Measurements from ENCODE around the gene ZWILCH.
A peak's percentile ranks its signal among the peaks of the same experiment; 100 is the strongest.

Gene ZWILCH

DNA sequence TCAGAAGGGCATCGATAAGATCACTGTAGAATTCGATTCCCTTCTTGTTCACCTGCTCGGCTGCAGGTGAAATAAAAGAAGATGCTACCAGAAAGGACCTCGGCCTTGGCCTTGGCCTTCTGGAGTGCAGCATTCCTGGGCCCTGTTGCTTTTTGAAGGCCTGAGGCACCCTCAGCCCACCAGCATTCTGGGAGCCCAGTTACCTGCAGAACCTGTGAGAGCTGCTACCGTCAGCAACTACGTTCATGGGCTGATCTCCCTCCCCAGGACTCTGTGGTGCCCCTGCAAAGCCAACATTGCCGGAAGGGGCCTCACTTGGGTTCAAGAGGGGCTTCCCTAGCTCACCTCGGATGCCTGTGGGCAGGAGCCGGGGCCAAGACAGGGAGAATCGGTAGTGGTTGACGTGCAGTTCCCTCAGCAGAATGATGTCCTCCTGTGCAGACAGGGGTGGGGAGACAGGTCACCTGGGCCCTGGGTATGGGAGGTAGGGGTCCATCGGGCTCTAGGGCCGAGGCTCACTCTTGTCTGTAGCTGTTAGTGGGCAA is 58.5 kb downstream of the ZWILCH start:
- FAIRE-seq (no peak), DNase-seq (ENCODE audit: insufficient read length) (no peak)
- no peak for TF ChIP-seq POLR2AphosphoS5 (IDR thresholded peaks at IDR 0.05; ENCODE audit: low read depth, low read length)
- no peak for TF ChIP-seq POLR2A (IDR thresholded peaks at IDR 0.05; ENCODE audit: low read depth, low read length)
- TF ChIP-seq TAF1 (IDR thresholded peaks at IDR 0.05; ENCODE audit: borderline replicate concordance, low read depth, low read length): no peak

DNA sequence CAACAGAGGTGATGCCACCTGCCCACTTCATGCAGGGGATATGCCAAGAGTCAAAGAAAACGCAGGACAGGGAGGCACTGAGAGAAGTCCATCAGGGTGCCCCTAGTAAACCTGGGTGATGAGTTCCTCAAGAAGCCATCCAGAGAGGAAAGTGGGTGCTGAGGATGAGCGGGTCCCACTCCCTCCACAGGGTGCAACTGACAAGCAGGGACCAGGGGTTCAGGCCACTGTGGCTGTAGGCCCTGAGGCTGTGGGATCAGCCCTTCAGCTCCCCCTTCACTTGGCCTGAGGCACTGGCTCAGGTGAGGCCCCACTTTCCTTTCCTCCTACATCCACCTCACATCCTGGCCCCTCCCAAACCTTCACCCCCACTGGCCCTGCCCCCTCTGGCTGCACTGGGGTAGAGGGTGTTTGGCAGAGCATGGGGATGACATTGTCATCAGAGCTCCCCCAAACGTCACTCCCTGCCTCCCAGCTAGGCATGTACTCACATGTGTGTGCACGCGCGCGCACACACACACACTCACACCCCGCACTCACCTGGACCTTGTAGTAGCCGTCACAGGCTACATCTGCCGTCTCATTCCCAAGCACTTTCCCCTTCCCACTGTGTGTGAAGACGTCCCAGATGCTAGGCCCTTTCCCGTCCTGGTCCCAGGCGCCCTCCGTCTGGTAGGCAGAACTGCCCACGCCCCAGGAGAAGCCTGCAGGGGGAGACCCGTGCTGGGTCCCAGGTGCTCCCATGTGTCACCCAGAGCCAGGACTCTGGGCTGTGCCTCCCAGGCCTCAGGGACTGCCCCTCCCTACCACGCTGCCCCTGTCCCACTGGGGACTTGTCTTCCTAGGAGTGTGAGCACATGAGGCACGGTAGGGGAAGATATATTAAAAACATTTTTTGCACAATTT is 59.3 kb downstream of the ZWILCH start:
- TF ChIP-seq POLR2A (IDR thresholded peaks at IDR 0.05; ENCODE audit: low read depth, low read length) (no peak), TAF1 (IDR thresholded peaks at IDR 0.05; ENCODE audit: borderline replicate concordance, low read depth, low read length) (no peak), POLR2AphosphoS5 (IDR thresholded peaks at IDR 0.05; ENCODE audit: low read depth, low read length) (no peak)
- FAIRE-seq (no peak), DNase-seq (ENCODE audit: insufficient read length) (no peak)

DNA sequence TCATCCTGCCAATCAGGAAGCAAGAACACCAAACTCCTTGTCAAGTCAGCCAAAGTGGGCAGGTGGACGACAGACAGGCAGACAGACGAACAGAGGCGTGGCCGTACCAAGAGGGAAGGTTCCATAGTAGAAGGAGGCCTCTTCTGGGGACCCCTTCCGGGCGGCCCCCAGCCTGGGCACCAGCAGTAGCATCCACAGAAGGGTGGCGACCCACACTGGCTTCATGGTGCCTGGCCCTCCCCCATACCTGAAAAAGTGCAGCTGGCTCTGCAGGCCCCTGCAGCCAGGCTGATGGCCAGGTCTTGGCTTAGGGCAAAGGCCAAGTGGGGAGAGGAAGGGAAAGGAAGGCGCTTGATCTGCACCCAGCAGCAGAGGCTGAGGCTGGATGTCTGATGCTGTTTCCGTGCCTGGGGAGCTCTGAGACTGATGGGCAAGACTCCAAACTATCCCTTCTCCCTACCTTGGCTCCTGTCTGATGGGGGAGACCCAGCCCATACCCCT is 60.1 kb downstream of the ZWILCH start:
- DNase-seq (ENCODE audit: insufficient read length) (no peak), FAIRE-seq (no peak)
- TF ChIP-seq TAF1 (IDR thresholded peaks at IDR 0.05; ENCODE audit: borderline replicate concordance, low read depth, low read length) (no peak), POLR2A (IDR thresholded peaks at IDR 0.05; ENCODE audit: low read depth, low read length) (no peak), POLR2AphosphoS5 (IDR thresholded peaks at IDR 0.05; ENCODE audit: low read depth, low read length) (no peak)

DNA sequence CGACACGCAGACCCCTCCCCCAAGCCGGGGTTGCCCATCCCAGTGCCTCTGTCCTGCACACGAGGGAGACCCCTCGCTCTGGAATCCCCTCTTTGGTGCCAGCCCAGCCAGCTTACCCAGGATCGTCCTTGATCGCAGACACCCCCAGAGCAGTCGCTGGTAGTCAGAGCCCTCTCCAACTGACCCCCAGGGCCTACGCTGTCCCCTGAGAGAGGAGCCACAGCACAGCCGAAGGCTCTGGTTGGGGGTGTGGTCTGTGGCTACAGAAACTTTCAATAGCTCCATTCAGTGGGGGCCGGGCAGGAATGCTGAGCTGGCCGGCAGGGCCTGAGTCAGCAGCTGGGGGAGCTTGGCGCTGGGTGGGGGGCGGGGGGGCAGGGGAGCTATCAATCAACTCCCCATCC is 60.6 kb downstream of the ZWILCH start, which contains the start of gene LCTL:
Gene LCTL (minus strand): TSS at position 258 of the 404 bp plus-strand sequence. CDS start 633 bp downstream, outside the sequence.
- FAIRE-seq (no peak), DNase-seq (ENCODE audit: insufficient read length) (no peak)
- no peak for TF ChIP-seq POLR2A (IDR thresholded peaks at IDR 0.05; ENCODE audit: low read depth, low read length)
- no peak for TF ChIP-seq TAF1 (IDR thresholded peaks at IDR 0.05; ENCODE audit: borderline replicate concordance, low read depth, low read length)
- TF ChIP-seq POLR2AphosphoS5 (IDR thresholded peaks at IDR 0.05; ENCODE audit: low read depth, low read length): no peak

DNA sequence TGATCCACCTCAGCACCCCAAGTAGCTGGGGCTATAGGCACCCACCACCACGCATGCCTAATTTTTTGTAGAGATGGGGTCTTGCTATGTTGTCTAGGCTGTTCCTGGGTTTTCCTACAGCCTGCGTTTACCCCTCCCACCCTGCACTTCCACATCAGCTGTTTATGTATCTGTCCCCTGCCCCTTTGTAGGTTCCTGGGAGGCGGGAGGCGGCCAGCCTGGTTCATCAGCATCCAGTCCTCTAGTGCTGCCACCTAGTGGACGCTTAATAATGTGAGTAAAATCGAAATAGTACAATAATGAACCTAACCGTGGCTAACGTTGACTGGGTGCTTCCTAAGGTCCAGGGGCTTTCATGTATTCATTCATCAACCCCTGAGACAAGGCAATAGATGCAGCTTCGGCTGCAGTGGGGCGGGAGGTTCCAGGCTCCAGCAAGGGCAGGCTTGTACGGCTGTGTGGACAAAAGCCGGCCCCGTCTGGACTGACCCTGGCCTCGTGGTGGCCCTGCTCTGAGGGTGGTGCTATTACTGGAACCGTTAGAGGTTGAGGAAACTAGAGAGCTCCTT is 61.9 kb downstream of the ZWILCH start:
- DNase-seq (ENCODE audit: insufficient read length) (peak; percentile 62), FAIRE-seq (peak; percentile 90)
- TF ChIP-seq POLR2A (IDR thresholded peaks at IDR 0.05; ENCODE audit: low read depth, low read length) (no peak), TAF1 (IDR thresholded peaks at IDR 0.05; ENCODE audit: borderline replicate concordance, low read depth, low read length) (no peak), POLR2AphosphoS5 (IDR thresholded peaks at IDR 0.05; ENCODE audit: low read depth, low read length) (no peak)

DNA sequence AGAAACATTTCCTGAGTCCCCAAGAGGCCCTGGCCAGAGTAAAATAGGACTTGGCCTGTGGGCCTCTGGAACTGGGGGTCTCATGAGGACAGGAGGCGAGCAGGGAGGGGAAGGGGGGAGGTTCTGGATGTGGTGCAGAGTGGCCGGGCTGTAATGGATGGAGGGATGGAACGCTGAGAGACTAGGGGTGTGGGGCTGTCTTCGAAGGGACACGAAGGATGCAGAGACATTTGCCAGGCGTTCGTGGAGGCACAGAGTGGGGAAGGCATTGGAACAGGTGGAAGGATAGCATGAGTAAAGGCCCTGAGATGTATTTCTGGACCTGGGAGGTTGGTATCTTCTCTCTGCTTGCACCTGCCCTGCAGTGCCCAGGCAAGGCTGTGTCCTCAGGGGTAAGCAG is 62.8 kb downstream of the ZWILCH start:
- FAIRE-seq (no peak), DNase-seq (ENCODE audit: insufficient read length) (no peak)
- TF ChIP-seq POLR2AphosphoS5 (IDR thresholded peaks at IDR 0.05; ENCODE audit: low read depth, low read length) (no peak), POLR2A (IDR thresholded peaks at IDR 0.05; ENCODE audit: low read depth, low read length) (no peak), TAF1 (IDR thresholded peaks at IDR 0.05; ENCODE audit: borderline replicate concordance, low read depth, low read length) (no peak)

DNA sequence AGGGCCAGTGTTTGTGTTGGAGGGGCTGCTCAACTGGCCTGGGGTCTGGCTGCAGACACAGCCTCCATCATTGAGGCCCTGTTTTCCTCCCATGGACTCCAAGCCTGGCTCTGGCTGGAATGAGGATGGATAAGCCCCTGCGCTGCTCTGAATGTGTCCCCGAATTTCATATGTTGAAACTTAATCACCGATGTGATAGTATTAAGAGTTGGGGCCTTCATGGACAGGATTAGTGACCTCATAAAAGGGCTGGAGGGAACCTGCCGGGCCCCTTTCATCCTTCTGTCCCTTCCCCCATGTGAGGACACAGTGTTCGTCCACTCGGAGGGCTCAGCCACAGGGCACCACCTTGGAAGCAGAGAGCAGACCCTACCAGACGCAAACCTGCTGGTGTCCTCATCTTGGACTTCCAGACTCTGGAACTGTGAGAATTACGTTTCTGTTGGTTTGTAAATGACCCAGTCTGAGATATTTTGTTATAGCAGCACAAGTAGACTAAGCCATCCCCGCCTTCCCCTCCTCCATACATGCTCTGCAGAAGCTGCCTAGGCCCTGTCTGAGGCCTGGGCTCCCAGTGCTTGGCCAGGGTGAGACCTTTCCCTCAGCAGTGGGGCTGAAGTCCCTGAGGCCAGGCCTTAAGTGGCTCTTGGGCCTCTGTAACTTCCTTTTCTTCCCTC is 64.5 kb downstream of the ZWILCH start:
- DNase-seq (ENCODE audit: insufficient read length) (no peak), FAIRE-seq (no peak)
- TF ChIP-seq TAF1 (IDR thresholded peaks at IDR 0.05; ENCODE audit: borderline replicate concordance, low read depth, low read length) (no peak), POLR2A (IDR thresholded peaks at IDR 0.05; ENCODE audit: low read depth, low read length) (no peak), POLR2AphosphoS5 (IDR thresholded peaks at IDR 0.05; ENCODE audit: low read depth, low read length) (no peak)

DNA sequence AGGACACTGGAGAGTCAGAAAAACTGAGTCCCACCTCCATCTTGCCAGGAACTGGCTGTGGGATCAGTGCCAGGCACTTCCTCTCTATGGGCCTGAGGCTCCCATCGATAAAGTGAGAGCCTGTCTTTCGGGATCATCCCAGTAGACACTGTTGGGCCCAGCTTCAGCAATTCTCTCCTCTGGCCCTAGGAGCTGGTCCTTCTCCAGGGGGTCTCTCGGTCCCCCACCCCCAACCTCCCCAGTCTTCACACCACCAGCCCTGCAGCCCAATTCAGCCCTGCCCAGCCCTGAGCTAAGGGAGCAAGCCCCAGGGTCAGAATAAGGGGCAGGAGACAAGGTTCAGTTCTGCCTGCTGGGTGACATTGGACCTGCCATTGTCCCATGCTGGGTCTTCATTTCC is 65.2 kb downstream of the ZWILCH start:
- no peak for DNase-seq (ENCODE audit: insufficient read length)
- no peak for FAIRE-seq
- TF ChIP-seq TAF1 (IDR thresholded peaks at IDR 0.05; ENCODE audit: borderline replicate concordance, low read depth, low read length): no peak
- TF ChIP-seq POLR2AphosphoS5 (IDR thresholded peaks at IDR 0.05; ENCODE audit: low read depth, low read length): no peak
- TF ChIP-seq POLR2A (IDR thresholded peaks at IDR 0.05; ENCODE audit: low read depth, low read length): no peak

DNA sequence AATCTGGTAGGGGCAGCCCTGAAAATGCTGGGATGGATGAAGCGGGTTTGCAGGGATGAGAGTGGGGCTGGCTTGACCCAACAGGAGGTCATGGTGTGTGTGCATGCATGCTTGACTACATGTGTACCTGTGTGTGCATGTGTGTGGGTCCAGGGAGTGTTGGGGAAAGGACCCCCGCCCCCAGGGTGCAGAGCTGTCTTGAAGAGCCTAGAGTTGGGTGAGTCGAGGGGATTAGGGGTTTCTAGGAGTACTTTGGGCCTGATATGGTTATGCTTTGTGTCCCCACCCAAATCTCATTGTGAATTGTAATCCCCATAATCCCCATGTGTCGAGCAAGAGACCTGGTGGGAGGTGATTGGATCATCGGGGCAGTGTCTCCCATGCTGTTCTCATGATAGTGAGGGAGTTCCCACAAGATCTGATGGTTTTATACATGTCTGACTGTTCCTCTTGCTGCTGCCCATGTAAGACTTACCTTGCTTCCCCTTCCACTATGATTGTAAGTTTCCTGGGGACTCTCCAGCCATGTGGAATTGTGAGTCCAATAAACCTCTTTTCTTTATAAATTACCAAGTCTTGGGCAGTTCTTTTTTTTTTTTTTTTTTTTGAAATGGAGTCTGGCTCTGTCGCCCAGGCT is 65.8 kb downstream of the ZWILCH start:
- FAIRE-seq (no peak), DNase-seq (ENCODE audit: insufficient read length) (no peak)
- TF ChIP-seq POLR2A (IDR thresholded peaks at IDR 0.05; ENCODE audit: low read depth, low read length) (no peak), POLR2AphosphoS5 (IDR thresholded peaks at IDR 0.05; ENCODE audit: low read depth, low read length) (no peak), TAF1 (IDR thresholded peaks at IDR 0.05; ENCODE audit: borderline replicate concordance, low read depth, low read length) (no peak)

DNA sequence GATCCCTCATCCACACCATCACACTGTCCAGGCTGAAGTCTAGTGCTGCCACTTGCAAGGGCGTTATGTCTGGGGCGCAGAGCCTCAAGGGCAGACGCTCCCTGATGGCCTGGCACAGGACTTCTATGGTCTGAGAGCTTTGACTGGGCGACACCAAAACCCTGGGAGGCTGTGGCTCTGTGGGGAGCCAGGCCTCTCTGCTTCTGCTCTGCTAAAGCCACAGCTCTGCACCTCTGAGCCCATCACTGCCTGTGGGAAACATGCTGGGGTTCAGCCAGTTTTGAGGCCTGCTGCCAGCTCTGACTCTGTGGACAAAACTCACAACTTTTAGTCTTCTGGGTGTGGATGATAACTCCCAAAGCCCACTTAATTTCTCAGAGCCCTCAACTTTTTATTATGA is 67.0 kb downstream of the ZWILCH start:
- TF ChIP-seq TAF1 (IDR thresholded peaks at IDR 0.05; ENCODE audit: borderline replicate concordance, low read depth, low read length): no peak
- no peak for TF ChIP-seq POLR2AphosphoS5 (IDR thresholded peaks at IDR 0.05; ENCODE audit: low read depth, low read length)
- TF ChIP-seq POLR2A (IDR thresholded peaks at IDR 0.05; ENCODE audit: low read depth, low read length): no peak
- FAIRE-seq: no peak

DNA sequence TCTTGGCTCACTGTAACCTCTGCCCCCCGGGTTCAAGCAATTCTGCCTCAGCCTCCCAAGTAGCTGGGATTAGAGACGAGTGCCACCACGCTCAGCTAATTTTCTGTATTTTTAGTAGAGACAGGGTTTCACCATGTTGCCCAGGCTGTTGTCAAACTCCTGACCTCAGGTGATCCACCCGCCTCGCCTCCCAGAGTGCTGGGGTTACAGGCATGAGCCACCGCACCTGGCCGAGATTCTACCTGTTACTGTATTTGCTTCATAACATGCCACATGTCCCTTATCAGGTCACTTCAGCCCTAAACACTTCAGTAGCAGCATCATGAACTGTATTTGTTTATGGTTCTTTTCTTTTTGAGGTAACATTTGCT is 68.2 kb downstream of the ZWILCH start:
- FAIRE-seq (peak; percentile 67), DNase-seq (ENCODE audit: insufficient read length) (no peak)
- TF ChIP-seq TAF1 (IDR thresholded peaks at IDR 0.05; ENCODE audit: borderline replicate concordance, low read depth, low read length) (no peak), POLR2AphosphoS5 (IDR thresholded peaks at IDR 0.05; ENCODE audit: low read depth, low read length) (no peak), POLR2A (IDR thresholded peaks at IDR 0.05; ENCODE audit: low read depth, low read length) (no peak)

More for the DNA sequence above, 67.0 kb downstream of the ZWILCH start:
- DNase-seq (ENCODE audit: insufficient read length): no peak

Data from GM12892 (cell line).